PC-9 (cell line): ENCODE data around the gene SORCS2. TPM values are rescaled to one million over a fixed set of nuclear protein-coding genes. Genes with fewer than 3 reads are reported as not detected.

Source experiments
- BruUV-seq: library from RNA; stranded (reverse); fragments of 400-500 nt; replicated peaks from 2 replicates; lab custom pipeline; 2021; lab: Mats Ljungman, UMichigan
- CTCF ChIA-PET: fragments of 300-600 bp; sonication (Branson Sonifier 250); formaldehyde crosslinking; loops from one replicate; lab custom pipeline; 2022; ENCODE audit warnings: antibody characterized with exemption; lab: Charles Lee
- POLR2A ChIA-PET: fragments of 300-600 bp; sonication (Branson Sonifier 250); formaldehyde crosslinking; loops from one replicate; lab custom pipeline; 2022; ENCODE audit warnings: antibody characterized with exemption; ENCODE audit not compliant: unreplicated experiment; lab: Charles Lee
- DNase-seq, 2 experiments: peaks; one replicate each; pipeline versions ENCODE4 v3.0.0 to v3.0.0-alpha.2; 2015 to 2022; ENCODE audit warnings: mixed read lengths in 1 of 2
- H2AFZ ChIP-seq: fragments of 200-600 bp; sonication (generic); 2 replicates; pipeline ENCODE4 v1.8.1; 2017; ENCODE audit warnings: antibody characterized with exemption
- H3F3A ChIP-seq: fragments of 200-600 bp; sonication (generic); 2 replicates; pipeline ENCODE4 v1.8.1; 2017; ENCODE audit warnings: antibody characterized with exemption, mild to moderate bottlenecking, low read depth; ENCODE audit not compliant: insufficient read depth
- H3K27ac ChIP-seq: fragments of 200-600 bp; sonication (generic); 2 replicates; pipeline ENCODE4 v1.6.1; 2016; ENCODE audit warnings: mixed run types
- H3K27me3 ChIP-seq: fragments of 200-600 bp; sonication (generic); 2 replicates; pipeline ENCODE4 v1.6.1; 2016; ENCODE audit warnings: low read depth, mixed run types; ENCODE audit not compliant: insufficient read depth
- H3K36me3 ChIP-seq: fragments of 200-600 bp; sonication (generic); 2 replicates; pipeline ENCODE4 v1.6.1; 2016; ENCODE audit warnings: low read depth, mixed run types
- H3K4me1 ChIP-seq: fragments of 200-600 bp; sonication (generic); replicated peaks from 2 replicates; pipeline ENCODE4 v1.6.1; 2016; ENCODE audit warnings: mixed run types; ENCODE audit not compliant: insufficient read depth
- H3K4me2 ChIP-seq: fragments of 200-600 bp; sonication (generic); 2 replicates; pipeline ENCODE4 v1.6.1; 2017; ENCODE audit warnings: mixed run types
- H3K4me3 ChIP-seq: fragments of 200-600 bp; sonication (generic); 2 replicates; pipeline ENCODE4 v1.6.1; 2016; ENCODE audit warnings: mixed run types
- H3K79me2 ChIP-seq: fragments of 200-600 bp; sonication (generic); 2 replicates; pipeline ENCODE4 v1.6.1; 2017; ENCODE audit warnings: low read depth, mixed run types
- H3K9me2 ChIP-seq: fragments of 200-600 bp; sonication (generic); 2 replicates; pipeline ENCODE4 v1.8.1; 2017; ENCODE audit warnings: mild to moderate bottlenecking; ENCODE audit not compliant: insufficient read depth
- H3K9me3 ChIP-seq: fragments of 200-600 bp; sonication (generic); 2 replicates; pipeline ENCODE4 v1.8.1; 2016; ENCODE audit warnings: low read depth; ENCODE audit not compliant: insufficient read depth
- H4K20me1 ChIP-seq: fragments of 200-600 bp; sonication (generic); 2 replicates; pipeline ENCODE4 v1.8.1; 2017; ENCODE audit not compliant: insufficient read depth
- CTCF ChIP-seq: fragments of 200-600 bp; sonication (generic); conservative IDR thresholded peaks from 2 replicates; pipeline ENCODE4 v1.6.1; 2017; ENCODE audit warnings: mixed run types, antibody characterized with exemption, mild to moderate bottlenecking, moderate library complexity
- EZH2 ChIP-seq: fragments of 200-600 bp; sonication (generic); IDR thresholded peaks from 2 replicates; pipeline ENCODE4 v1.8.0; 2017; ENCODE audit warnings: antibody characterized with exemption, low read depth
- intact Hi-C: fragments of 100-400 bp; cut with micrococcal nuclease; formaldehyde crosslinking; loops from one replicate; pipeline ENCODE4 v1.10.0; 2022; ENCODE audit not compliant: unreplicated experiment
- total RNA-seq: library from RNA; stranded (reverse); gene quantifications from 2 replicates; pipeline ENCODE4 v1.2.3, GENCODE V29; 2021

The SORCS2 gene
- total RNA-seq, 1 experiment from 2014 or later = 25.8 TPM

GRCh38 chr4:7539659-7540058 lies 347.3 kb downstream of the SORCS2 start:
- Histone ChIP-seq H3K9me2 (no peaks in the 10 kb centered on the region), H3K36me3 (no peaks in the 10 kb centered on the region), H3F3A (no peaks in the 10 kb centered on the region), H3K4me1 (no peaks in the 10 kb centered on the region), H3K4me3 (no peak overlapping the region), H3K79me2 (no peaks in the 10 kb centered on the region), H3K4me2 (peak overlapping the region; percentile 65; the same call in 1 of the 2 replicates), H2AFZ (no peak overlapping the region), H3K9me3 (no peaks in the 10 kb centered on the region), H3K27ac (no peak overlapping the region), H3K27me3 (no peaks in the 10 kb centered on the region), H4K20me1 (no peaks in the 10 kb centered on the region)
- peak; percentile 56 to 80 for DNase-seq
- ChIA-PET POLR2A (no interaction called here), CTCF (no interaction called here)
- BruUV-seq = no TSS peak
- intact Hi-C loops = no loop called here
- no peak for TF ChIP-seq EZH2
- no peak for TF ChIP-seq CTCF

- TF ChIP-seq CTCF (no peak), EZH2 (no peak)
- H3K36me3 ChIP-seq = no peaks in the 10 kb centered on the region
- no peak overlapping the region for H3K27ac ChIP-seq
- no peaks in the 10 kb centered on the region for H3K9me2 ChIP-seq
- H3K4me1 ChIP-seq = no peaks in the 10 kb centered on the region
- no peaks in the 10 kb centered on the region for H4K20me1 ChIP-seq
- no peaks in the 10 kb centered on the region for H3K79me2 ChIP-seq
- POLR2A ChIA-PET = no interaction called here
- no TSS peak for BruUV-seq
- H3F3A ChIP-seq = no peaks in the 10 kb centered on the region
- CTCF ChIA-PET = interaction anchor here (0.7 kb wide), 1 partner anchor 94 kb away, joined by 7 read pairs; no protein-coding TSS in a partner anchor
- no peak overlapping the region for H2AFZ ChIP-seq
- no peaks in the 10 kb centered on the region for H3K27me3 ChIP-seq
- intact Hi-C loops = no loop called here
- H3K4me2 ChIP-seq = no peak overlapping the region
- DNase-seq = no peak
- no peak overlapping the region for H3K4me3 ChIP-seq
- no peaks in the 10 kb centered on the region for H3K9me3 ChIP-seq
Observed at GRCh38 chr4:7540206-7540605, 347.9 kb downstream of the SORCS2 start.

- H3K27me3 ChIP-seq = no peaks in the 10 kb centered on the region
- no peaks in the 10 kb centered on the region for H3F3A ChIP-seq
- no peaks in the 10 kb centered on the region for H3K4me1 ChIP-seq
- H3K9me2 ChIP-seq = no peaks in the 10 kb centered on the region
- H3K9me3 ChIP-seq = no peaks in the 10 kb centered on the region
- BruUV-seq = no TSS peak
- no peak overlapping the region for H3K27ac ChIP-seq
- POLR2A ChIA-PET = no interaction called here
- no peak overlapping the region for H3K4me2 ChIP-seq
- H4K20me1 ChIP-seq = no peaks in the 10 kb centered on the region
- H3K4me3 ChIP-seq = no peak overlapping the region
- intact Hi-C loops = no loop called here
- H3K36me3 ChIP-seq = no peaks in the 10 kb centered on the region
- no peaks in the 10 kb centered on the region for H3K79me2 ChIP-seq
- H2AFZ ChIP-seq = no peak overlapping the region
- CTCF ChIA-PET = interaction anchor here (0.7 kb wide), 1 partner anchor 93 kb away, joined by 7 read pairs; no protein-coding TSS in a partner anchor
- no peak for DNase-seq
- no peak for TF ChIP-seq EZH2
- no peak for TF ChIP-seq CTCF
Observed at GRCh38 chr4:7540654-7541413, 348.5 kb downstream of the SORCS2 start.
